Endothelial cell of umbilical vein (primary cell): Measurements from ENCODE around the gene PI4KA.

Source experiments
- CTCF ChIP-seq, 2 donors: IDR thresholded peaks; 1 replicate in 1 of 2; 2 replicates in 1 of 2; pipeline ENCODE4 v1.5.1; 2011; ENCODE audit warnings: low read length in 2 of 2, mild to moderate bottlenecking in 2 of 2, moderate library complexity in 2 of 2, control low read depth in 1 of 2, inconsistent platforms in 1 of 2, low read depth in 1 of 2; ENCODE audit not compliant: insufficient read depth in 1 of 2; ENCODE audit errors: extremely low read depth in 1 of 2
- EZH2 ChIP-seq: IDR thresholded peaks from 2 replicates; pipeline ENCODE4 v1.6.1; 2012; ENCODE audit warnings: borderline replicate concordance, low read depth, mild to moderate bottlenecking, moderate library complexity, low read length, inconsistent platforms; ENCODE audit not compliant: severe bottlenecking
- MAX ChIP-seq: IDR thresholded peaks from 2 replicates; pipeline ENCODE4 v1.6.1; 2011; ENCODE audit not compliant: insufficient read depth, insufficient read length
- POLR2A ChIP-seq: IDR thresholded peaks from 2 replicates; pipeline ENCODE4 v1.6.1; 2012; ENCODE audit warnings: low read depth, mild to moderate bottlenecking, control low read depth, low read length
- POLR2AphosphoS5 ChIP-seq: IDR thresholded peaks from 2 replicates; pipeline ENCODE4 v1.6.1; 2012; ENCODE audit warnings: low read depth, mild to moderate bottlenecking, control low read depth, low read length, moderate library complexity; ENCODE audit not compliant: insufficient read depth

- TF ChIP-seq POLR2AphosphoS5 (no peak), CTCF (IDR thresholded peaks at IDR 0.05; ENCODE audit: extremely low read depth in 1 of 2, insufficient read depth in 1 of 2, low read depth in 1 of 2, low read length in 2 of 2) (no peak), EZH2 (no peak), MAX (no peak), POLR2A (no peak)
Measured at GRCh38 chr22:20814221-20814808, 44.3 kb downstream of the PI4KA start.
